GM12878 (cell line): ENCODE measurements around the gene NOXA1. TPM values are rescaled to one million over a fixed set of nuclear protein-coding genes. Genes with fewer than 3 reads are reported as not detected.

Experiments used
- ATAC-seq: fragments of 200-7000 bp; cut with Tn5 transposase; 3 replicates; pipeline ENCODE4 v1.9.1; 2020; ENCODE audit warnings: mild to moderate bottlenecking, moderate library complexity
- BruUV-seq: library from RNA; stranded (reverse); fragments of 400-500 nt; replicated peaks from 2 replicates; lab custom pipeline; 2021; lab: Mats Ljungman, UMichigan
- CTCF ChIA-PET: fragments of 300-600 bp; sonication (Branson Sonifier 250); formaldehyde crosslinking; extraction: SDS; loops from one replicate; lab custom pipeline; 2021; ENCODE audit warnings: inconsistent platforms; lab: Yijun Ruan, JAX
- POLR2A ChIA-PET: fragments of 350-600 bp; formaldehyde crosslinking; extraction: SDS; loops from one replicate; lab custom pipeline; 2021; ENCODE audit warnings: inconsistent platforms; lab: Charles Lee
- RAD21 ChIA-PET: fragments of 300-600 bp; sonication (Branson Sonifier 250); formaldehyde crosslinking; loops from one replicate; lab custom pipeline; 2023; ENCODE audit warnings: antibody characterized with exemption; ENCODE audit not compliant: unreplicated experiment; lab: Charles Lee
- SMC1A ChIA-PET: fragments of 300-600 bp; sonication (Branson Sonifier 250); formaldehyde crosslinking; loops from one replicate; lab custom pipeline; 2023; ENCODE audit not compliant: unreplicated experiment, uncharacterized antibody; lab: Charles Lee
- DNase-seq: peaks from one replicate; pipeline ENCODE4 v3.0.0-alpha.2; 2011; ENCODE audit warnings: low read depth, low spot score
- FAIRE-seq: peaks from 3 replicates; lab custom pipeline; 2011; peaks lifted over from hg19 to GRCh38; lab: Jason Lieb, UNC
- H2AFZ ChIP-seq: 2 replicates; pipeline ENCODE4 v1.6.0; 2011; ENCODE audit warnings: low read depth, low read length, control low read depth; ENCODE audit not compliant: control insufficient read depth
- H3K27ac ChIP-seq: 2 replicates; pipeline ENCODE4 v1.5.1; 2011; ENCODE audit warnings: control low read depth; ENCODE audit not compliant: control insufficient read depth, insufficient read depth
- H3K27me3 ChIP-seq, 2 experiments: replicated peaks in 1 of 2; 2 replicates each; pipeline versions ENCODE4 v1.6.0 to v1.6.1; 2011; ENCODE audit warnings: low read length in 1 of 2; ENCODE audit not compliant: control insufficient read depth in 2 of 2, insufficient read depth in 2 of 2
- H3K36me3 ChIP-seq, 2 experiments: 2 replicates each; pipeline ENCODE4 v1.5.1; 2011; ENCODE audit warnings: low read length in 1 of 2; ENCODE audit not compliant: control insufficient read depth in 2 of 2, insufficient read depth in 2 of 2
- H3K4me1 ChIP-seq: 2 replicates; pipeline ENCODE4 v1.6.1; 2011; ENCODE audit warnings: mild to moderate bottlenecking, low read length, moderate library complexity, mixed read lengths; ENCODE audit not compliant: control insufficient read depth, insufficient read depth
- H3K4me2 ChIP-seq: 2 replicates; pipeline ENCODE4 v1.6.0; 2011; ENCODE audit warnings: control low read depth; ENCODE audit not compliant: control insufficient read depth, insufficient read depth
- H3K4me3 ChIP-seq: fragments of 200-600 bp; sonication (generic); 2 replicates; pipeline ENCODE4 v1.5.1; 2016
- H3K79me2 ChIP-seq: 2 replicates; pipeline ENCODE4 v1.6.0; 2011; ENCODE audit warnings: low read length; ENCODE audit not compliant: control insufficient read depth, insufficient read depth
- H3K9ac ChIP-seq: 2 replicates; pipeline ENCODE4 v1.8.0; 2011; ENCODE audit warnings: low read length, control low read depth, mixed read lengths; ENCODE audit not compliant: control insufficient read depth, insufficient read depth
- H3K9me3 ChIP-seq: replicated peaks from 3 replicates; pipeline ENCODE4 v1.5.1; 2011; ENCODE audit warnings: mild to moderate bottlenecking, low read length; ENCODE audit not compliant: control insufficient read depth, insufficient read depth
- H4K20me1 ChIP-seq: 2 replicates; pipeline ENCODE4 v1.6.0; 2011; ENCODE audit not compliant: control insufficient read depth, insufficient read depth
- BCLAF1 ChIP-seq: fragments of 450-650 bp; IDR thresholded peaks from 2 replicates; pipeline ENCODE4 v1.6.1; 2017; ENCODE audit warnings: antibody characterized with exemption, mild to moderate bottlenecking, moderate library complexity
- CHD4 ChIP-seq: fragments of 200-600 bp; sonication (generic); IDR thresholded peaks from 2 replicates; pipeline ENCODE4 v1.6.1; 2016; ENCODE audit warnings: mild to moderate bottlenecking
- MAX ChIP-seq: IDR thresholded peaks from 2 replicates; pipeline ENCODE4 v1.6.1; 2012; ENCODE audit warnings: low read depth, low read length, improper control_type of control experiment
- NFYA ChIP-seq: IDR thresholded peaks from 2 replicates; pipeline ENCODE4 v1.6.1; 2011; ENCODE audit warnings: low read depth, mild to moderate bottlenecking, low read length, improper control_type of control experiment, borderline replicate concordance
- NFYB ChIP-seq: IDR thresholded peaks from 2 replicates; pipeline ENCODE4 v1.6.1; 2011; ENCODE audit warnings: low read depth, mild to moderate bottlenecking, low read length, improper control_type of control experiment, moderate library complexity; ENCODE audit not compliant: insufficient read depth
- RELB ChIP-seq: fragments of 450-650 bp; IDR thresholded peaks from 2 replicates; pipeline ENCODE4 v1.6.1; 2017; ENCODE audit warnings: low read depth, mild to moderate bottlenecking, moderate library complexity
- ZSCAN29 ChIP-seq: fragments of 450-650 bp; IDR thresholded peaks from 2 replicates; pipeline ENCODE4 v1.6.1; 2017; ENCODE audit warnings: mild to moderate bottlenecking, moderate library complexity
- WGBS: methylation state at CpG from one replicate; pipeline ENCODE4 v1.1.6; 2016; ENCODE audit warnings: low lambda C conversion rate; ENCODE audit not compliant: insufficient replicate concordance, insufficient coverage; ENCODE audit errors: missing lambda C conversion rate; 5-methylcytosine and 5-hydroxymethylcytosine counted together
- in situ Hi-C: fragments of 300-500 bp; cut with MboI; formaldehyde crosslinking; loops from 9 replicates; pipeline ENCODE4 v1.14.3; 2018; ENCODE audit warnings: mixed read lengths
- intact Hi-C: fragments of 100-400 bp; cut with micrococcal nuclease; formaldehyde crosslinking; loops from one replicate; pipeline ENCODE4 v1.14.2; 2022; ENCODE audit not compliant: unreplicated experiment
- polyA plus RNA-seq, 11 experiments: library from polyadenylated mRNA; depleted of rRNA in 4 of 11; unstranded in 6 of 11; stranded (reverse) in 5 of 11; fragments of >200 nt; fragmentation: Nextera tagmentation in 4 of 11; fragmentation: Illumina TruSeq in 1 of 11; extraction: Ambion mirVana in 4 of 11; extraction: Trizol in 1 of 11; gene quantifications; 1 replicate in 1 of 11; 2 replicates in 10 of 11; pipeline versions ENCODE4 v1.2.1 to v1.2.3, GENCODE V29; 2011 to 2016; ENCODE audit warnings: inconsistent platforms in 2 of 11, missing spikeins in 2 of 11, low read depth in 1 of 11
- total RNA-seq, 4 experiments: library from RNA; depleted of rRNA in 3 of 4; stranded (reverse); fragments of >200 nt in 3 of 4; fragmentation: Illumina TruSeq in 1 of 4; extraction: Trizol in 1 of 4; gene quantifications; 2 replicates each; pipeline versions ENCODE4 v1.2.1 to v1.2.3, GENCODE V29; 2013 to 2021

Gene NOXA1
- total and polyA plus RNA-seq, 10 of the 15 experiments (the other 5 are each of a cell fraction or from before 2014, with no cell fraction given) = 0.08 to 0.20 TPM; not detected in 8

GRCh38 chr9:137396227-137396626, 27.0 kb upstream of the NOXA1 start:
- intact Hi-C loops = no loop called here
- CTCF ChIA-PET = no interaction called here
- 71% methylated on average over 15 of the region's 15 CpGs for WGBS

More at GRCh38 chr9:137396227-137396626, 27.0 kb upstream of the NOXA1 start:
- ChIA-PET POLR2A (no interaction called here), SMC1A (no interaction called here)
- Histone ChIP-seq H3K4me2 (no peak overlapping the region), H3K36me3 (no peaks in the 10 kb centered on the region; a peak in 1 of 4 replicates)
- no peak for TF ChIP-seq NFYB
- TF ChIP-seq RELB = no peak
- TF ChIP-seq CHD4 = no peak
- no peak for TF ChIP-seq NFYA
- TF ChIP-seq ZSCAN29 = no peak
- no peak for TF ChIP-seq MAX
- no peak for TF ChIP-seq BCLAF1
- TF ChIP-seq, all 136 proteins: peak for 0
- ATAC-seq (no peak), FAIRE-seq (no peak), DNase-seq (no peak)
- in situ Hi-C loops = no loop called here
- Histone ChIP-seq H3K4me1 (no peaks in the 10 kb centered on the region; the same call in 1 of the 2 replicates), H3K9ac (no peak overlapping the region), H2AFZ (no peak overlapping the region), H3K27ac (no peak overlapping the region), H4K20me1 (no peaks in the 10 kb centered on the region), H3K4me3 (no peak overlapping the region), H3K79me2 (no peaks in the 10 kb centered on the region), H3K27me3 (no peaks in the 10 kb centered on the region), H3K9me3 (peaks cover 11% of the 10 kb centered on the region; the same call in 2 of the 3 replicates)
- RAD21 ChIA-PET = no interaction called here
- no TSS peak for BruUV-seq
